HG03460 (cell line): ENCODE results near the gene KCNC2.

Source experiments
- ATAC-seq: cut with Tn5 transposase; IDR thresholded peaks from one replicate; pipeline ENCODE4 v1.9.1; 2021; ENCODE audit not compliant: unreplicated experiment

KCNC2 gene

DNA sequence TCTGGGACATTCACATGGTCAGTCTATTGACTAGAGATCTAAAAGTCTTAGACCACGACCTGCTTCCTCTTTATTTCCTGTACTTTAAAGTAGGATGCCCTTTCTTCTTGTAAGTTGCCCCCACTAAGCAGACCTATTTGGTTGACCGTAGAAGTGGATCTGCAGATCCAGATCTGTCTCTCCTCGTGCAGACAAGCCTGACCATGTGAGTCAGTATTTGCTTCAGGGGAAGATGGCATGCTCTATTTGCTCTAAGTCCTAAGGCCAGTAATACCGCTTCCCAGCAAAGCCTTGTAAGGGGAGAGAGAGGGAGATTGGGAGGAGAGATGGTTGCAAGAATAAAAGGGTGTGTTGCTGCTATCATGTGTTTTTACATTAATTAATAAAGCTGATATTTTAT, 46.8 kb downstream of the KCNC2 start:
- ATAC-seq, result no peak

GRCh38 chr12:75161488-75161887, 48.2 kb downstream of the KCNC2 start:
- no peak for ATAC-seq

DNA sequence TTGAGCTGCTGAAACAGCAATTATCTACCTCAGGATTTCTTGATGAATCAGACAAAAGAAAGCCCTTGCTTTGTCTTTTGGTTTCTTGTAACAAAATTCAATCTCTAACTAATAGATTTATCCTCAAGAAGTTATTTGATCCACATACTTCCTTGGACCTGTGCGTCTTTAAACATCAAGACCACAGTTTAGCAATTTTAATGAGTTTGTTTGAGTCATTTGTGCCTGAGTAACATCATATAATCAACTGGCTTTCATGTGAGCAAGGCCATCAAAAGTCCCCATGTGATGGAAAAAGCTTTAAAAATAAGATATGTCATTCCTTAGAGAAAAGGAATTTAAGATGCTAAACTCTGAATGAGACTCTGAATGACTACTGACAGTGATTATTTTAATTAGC, 52.3 kb downstream of the KCNC2 start:
- ATAC-seq, result no peak

GRCh38 chr12:75155962-75156361, 53.7 kb downstream of the KCNC2 start:
- ATAC-seq, result no peak

GRCh38 chr12:75154388-75154787, 55.3 kb downstream of the KCNC2 start:
- ATAC-seq, result no peak

DNA sequence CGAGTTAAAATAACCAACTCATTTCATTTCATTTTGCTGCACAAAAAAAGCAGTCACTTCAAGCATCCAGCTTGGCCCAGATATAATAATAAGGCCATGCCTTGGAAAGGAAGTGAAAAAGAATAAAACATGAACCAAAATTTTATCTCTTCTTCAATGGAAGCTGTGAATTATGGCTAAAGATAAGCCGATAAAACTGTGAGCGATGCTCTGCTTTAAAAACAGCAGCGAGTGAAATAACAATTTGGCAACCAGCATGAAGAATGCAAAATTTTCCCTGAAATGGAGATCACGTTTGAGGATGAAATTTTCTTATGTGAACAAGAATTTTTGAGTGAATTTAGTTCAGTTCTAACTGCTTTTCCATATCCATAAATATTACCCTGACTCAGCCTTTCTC, 70.4 kb downstream of the KCNC2 start:
- no peak for ATAC-seq

GRCh38 chr12:75137896-75138295, 71.7 kb downstream of the KCNC2 start:
- no peak for ATAC-seq

DNA sequence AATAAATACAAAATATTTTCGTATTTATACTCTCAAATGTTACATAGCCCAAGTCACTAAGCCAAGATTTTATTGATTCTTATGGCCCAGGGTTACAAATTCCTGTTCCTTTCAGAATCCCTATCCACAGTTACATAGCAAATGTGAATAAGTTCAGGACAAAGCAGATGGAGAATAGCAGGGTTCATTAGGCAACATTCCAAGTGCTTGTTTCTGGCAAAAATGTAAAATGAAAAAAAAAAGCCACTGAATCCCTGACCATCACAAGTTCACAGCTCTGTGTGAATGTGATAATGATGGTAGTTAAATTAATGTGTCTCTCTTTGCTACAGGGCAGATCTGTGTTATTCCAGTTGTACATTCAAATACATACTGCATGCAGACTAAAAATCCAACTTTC, 74.6 kb downstream of the KCNC2 start:
- no peak for ATAC-seq

GRCh38 chr12:75130811-75131210, 78.8 kb downstream of the KCNC2 start:
- ATAC-seq, result no peak

DNA sequence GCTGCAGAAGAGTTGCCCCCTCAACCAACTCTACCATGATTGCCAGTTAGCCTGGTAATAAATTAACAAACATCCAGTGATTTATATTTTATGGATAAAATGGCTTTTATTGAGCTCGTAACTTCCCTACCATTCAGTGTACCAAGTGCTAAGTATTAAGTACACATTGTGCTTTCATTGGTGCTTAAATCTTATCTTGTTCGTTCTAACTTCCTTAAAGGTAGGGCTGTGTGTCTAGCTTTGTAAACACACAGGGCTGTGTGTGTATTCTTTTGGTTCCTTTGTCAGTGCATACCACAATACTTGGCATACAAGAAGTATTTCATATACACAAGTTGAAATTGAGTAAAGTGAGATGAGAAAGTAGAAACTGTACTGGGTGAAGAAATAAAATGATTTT, 80.4 kb downstream of the KCNC2 start:
- no peak for ATAC-seq

DNA sequence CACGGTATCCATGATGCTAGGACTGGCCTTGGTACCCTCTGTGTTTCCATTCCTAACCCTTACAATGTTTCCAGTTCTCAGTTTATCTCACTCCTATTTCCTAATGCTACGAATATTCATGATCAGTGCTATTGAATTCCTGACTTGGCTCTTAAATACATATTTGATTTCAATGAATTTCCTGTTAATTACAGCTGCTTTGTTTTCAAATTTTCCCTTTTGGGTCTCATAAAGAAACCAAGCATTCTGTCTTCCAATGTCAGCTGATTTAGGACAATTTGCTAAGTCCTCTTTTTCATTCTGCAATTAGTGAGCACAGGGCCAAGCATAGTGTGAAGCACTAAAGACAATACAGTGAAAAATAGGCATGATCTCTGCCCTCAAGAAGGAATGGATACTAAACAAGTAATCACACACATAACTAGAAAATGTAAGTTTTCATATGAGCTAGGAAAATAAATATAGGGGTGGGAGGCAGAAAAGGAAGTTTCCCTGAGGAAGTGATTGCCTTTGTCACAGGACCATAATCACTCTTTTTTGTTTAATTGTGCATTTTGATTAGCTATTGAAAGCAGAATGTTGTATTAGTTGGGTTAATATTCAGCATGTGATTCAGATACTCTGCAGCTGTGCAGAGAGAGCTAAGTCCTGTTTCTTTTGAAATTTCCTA, 88.5 kb downstream of the KCNC2 start:
- no peak for ATAC-seq

DNA sequence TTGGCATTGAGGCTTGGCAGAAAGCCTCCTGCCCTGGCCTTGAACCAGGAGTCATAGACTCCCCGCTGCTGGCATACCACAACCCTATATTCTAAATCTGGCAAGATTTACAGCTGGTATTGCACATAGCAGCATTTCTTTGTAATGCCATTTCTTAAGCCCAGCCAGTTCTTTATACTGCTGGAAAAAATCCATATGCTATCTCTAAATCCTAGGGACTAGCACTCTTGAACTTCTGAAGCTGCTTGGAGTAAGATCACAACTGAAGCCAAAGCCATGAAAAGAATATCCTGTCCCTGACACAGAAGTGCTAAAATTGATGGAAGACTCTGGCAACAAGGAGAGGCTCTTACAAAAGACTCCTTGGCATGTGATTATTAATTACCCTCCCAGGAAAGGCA, 89.3 kb downstream of the KCNC2 start:
- no peak for ATAC-seq

DNA sequence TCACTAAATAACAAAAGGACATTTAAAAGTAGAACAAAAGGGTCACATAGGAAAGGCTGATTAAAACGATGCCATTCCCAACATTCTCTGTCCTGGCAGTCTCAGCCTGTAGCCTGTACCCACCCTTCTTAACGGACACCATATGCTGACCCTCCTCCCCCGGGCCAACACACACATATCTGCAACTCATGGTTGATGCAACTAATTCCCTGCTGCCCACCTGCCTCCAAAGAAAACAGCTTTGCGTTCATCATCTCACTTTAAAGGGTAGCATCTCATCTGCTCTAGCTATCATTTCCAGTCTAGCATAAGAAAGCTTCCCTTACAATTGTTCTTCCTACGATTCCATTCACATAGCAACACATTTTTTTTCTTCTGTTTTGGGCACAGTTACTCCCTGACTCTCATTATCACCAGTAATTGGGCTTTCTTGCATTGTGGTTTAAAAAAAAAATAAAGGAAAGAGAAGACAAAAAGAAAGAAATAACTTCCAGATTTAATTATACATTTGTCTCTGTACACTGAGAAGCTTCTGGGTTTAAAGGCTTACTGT, 92.9 kb downstream of the KCNC2 start:
- no peak for ATAC-seq

- ATAC-seq, result no peak
Observed at GRCh38 chr12:75115748-75116147, 93.9 kb downstream of the KCNC2 start.

- no peak for ATAC-seq
Observed at GRCh38 chr12:75103822-75104221, 105.8 kb downstream of the KCNC2 start.

DNA sequence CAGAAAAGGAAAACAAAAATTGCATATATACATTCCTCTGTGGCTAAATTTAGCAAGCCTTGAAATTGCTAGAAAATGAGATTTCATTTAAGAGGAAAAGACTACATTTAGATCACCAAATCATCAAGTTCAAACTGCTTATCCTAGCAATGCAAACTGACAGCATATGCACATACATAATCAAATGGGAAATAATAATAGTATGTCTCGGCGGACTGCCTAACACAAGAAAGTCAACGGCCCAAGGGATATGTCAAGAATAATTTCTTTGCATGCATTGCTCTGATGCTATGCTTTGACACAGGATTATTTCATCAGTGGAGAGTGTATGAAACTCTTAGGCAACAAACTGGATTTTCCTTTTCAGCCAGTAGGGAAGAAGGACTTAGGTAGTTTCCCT, 107.9 kb downstream of the KCNC2 start:
- no peak for ATAC-seq

DNA sequence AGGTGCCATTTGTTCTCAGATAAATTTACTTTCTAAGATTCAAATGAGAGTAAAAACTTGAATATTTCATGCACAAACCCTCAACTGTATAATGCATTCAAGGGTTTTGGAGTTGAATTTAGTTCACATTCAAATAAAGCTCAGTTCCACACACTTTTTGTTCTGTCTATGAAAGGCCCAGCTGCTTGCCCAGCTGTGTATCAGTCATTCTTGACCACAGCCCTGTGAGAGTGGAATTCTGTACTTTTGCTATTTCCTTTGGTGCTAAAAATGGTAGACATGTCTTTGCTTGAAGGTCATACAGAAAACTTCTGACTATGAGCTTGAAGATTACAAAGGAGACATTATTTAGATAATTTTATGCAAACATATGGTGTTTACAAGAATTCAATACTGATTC, 110.4 kb downstream of the KCNC2 start:
- ATAC-seq, result no peak

DNA sequence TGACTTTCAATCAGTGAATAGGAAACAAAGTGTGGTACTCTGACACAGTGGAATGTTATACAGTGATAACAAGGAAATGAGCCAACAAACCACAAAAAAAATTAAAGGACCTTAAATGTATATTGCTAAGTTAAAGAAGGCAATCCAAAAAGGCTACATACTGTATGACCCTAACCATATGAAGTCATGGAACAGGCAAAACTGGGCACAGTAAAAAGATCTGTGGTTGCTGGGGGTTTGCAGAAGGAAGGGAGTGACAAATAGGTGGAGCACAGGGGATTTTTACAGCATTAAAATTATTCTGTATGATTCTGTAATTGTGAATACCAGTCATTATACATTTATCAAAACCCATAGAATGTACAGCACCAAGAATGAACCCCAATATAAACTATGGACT, 112.6 kb downstream of the KCNC2 start:
- ATAC-seq, result no peak

DNA sequence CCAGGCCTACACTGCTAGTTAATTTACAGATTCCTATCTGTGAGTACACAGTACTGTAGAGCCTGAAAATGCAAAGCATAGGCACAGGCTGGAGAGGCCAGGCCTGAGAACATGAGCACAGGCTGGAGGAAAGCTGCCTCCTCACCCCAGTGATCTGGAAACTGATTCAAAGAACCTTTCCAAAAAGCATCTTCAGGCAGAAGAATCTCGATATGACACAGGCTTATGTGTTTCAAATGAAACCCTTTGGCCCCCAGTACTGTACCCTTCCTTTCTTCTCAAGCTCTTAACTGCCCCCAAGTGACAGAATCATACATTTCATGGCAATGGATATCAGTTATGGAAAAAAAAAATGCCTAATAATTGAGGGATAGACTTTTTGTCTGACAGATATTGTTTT, 122.0 kb downstream of the KCNC2 start:
- no peak for ATAC-seq

DNA sequence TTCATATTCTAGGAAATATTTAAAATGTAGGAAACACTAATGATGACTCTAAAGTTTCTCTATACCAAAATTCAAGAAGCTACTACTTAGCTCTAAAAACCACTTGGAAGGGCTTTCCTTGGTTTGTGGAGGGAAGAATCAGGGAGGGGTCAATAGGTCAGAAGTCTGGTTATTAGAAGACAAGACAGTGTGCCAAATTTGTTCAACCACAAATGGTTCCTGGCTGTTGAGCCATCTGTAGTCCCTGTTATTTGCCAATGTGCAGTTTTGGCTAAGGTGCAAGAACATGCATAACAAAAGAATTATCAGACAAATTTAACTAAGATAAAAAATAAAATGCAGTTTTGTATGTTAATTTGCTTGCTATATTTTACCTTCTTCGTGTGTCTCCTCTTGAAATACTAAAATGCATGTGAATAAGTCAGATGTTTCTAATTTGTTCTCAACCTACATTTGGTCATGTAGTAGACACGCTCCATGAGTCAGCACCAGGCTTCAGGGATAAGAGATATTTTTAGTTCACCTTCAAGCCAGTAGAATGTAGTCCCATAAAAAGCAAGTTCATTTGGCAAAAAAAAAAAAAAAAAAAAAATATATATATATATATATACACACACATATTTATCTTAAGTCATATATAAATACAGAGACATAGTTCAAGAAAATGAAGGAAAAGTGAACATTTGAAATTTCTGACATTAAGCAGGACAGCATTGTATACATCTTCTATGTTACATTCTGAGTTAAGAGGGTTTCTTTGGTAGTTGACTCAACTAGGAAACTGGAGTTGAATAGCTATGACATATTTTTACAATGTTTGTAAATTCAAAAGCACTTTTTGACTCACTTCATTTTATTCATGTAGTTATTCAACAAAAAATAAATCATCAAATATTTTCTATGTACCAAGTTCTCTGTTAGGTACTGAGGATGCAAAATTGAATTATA, 123.3 kb downstream of the KCNC2 start:
- ATAC-seq, result no peak

- no peak for ATAC-seq
Observed at GRCh38 chr12:75081305-75081704, 128.3 kb downstream of the KCNC2 start.

GRCh38 chr12:75080582-75080981, 129.1 kb downstream of the KCNC2 start:
- no peak for ATAC-seq
